Loucy (cell line): ENCODE results near the gene TRIO.

Source experiments
- H2AFZ ChIP-seq: fragments of 200-600 bp; sonication (generic); 2 replicates; pipeline ENCODE4 v1.6.0; 2016; ENCODE audit warnings: antibody characterized with exemption, mild to moderate bottlenecking, low read length, moderate library complexity
- H3F3A ChIP-seq: fragments of 200-600 bp; 2 replicates; pipeline ENCODE4 v1.6.0; 2016; ENCODE audit warnings: antibody characterized with exemption, low read depth, mild to moderate bottlenecking
- H3K27me3 ChIP-seq: fragments of 200-600 bp; sonication (generic); 2 replicates; pipeline ENCODE4 v1.6.1; 2014; ENCODE audit warnings: low read length, mild to moderate bottlenecking; ENCODE audit not compliant: insufficient read depth, poor library complexity, severe bottlenecking
- H3K36me3 ChIP-seq: fragments of 200-600 bp; sonication (generic); 2 replicates; pipeline ENCODE4 v1.6.1; 2016; ENCODE audit warnings: low read length; ENCODE audit not compliant: insufficient read depth
- H3K4me1 ChIP-seq: fragments of 200-600 bp; sonication (generic); 2 replicates; pipeline ENCODE4 v1.5.1; 2014; ENCODE audit warnings: low read length, mild to moderate bottlenecking; ENCODE audit not compliant: insufficient read depth, poor library complexity, severe bottlenecking
- H3K4me2 ChIP-seq: fragments of 200-600 bp; sonication (generic); 2 replicates; pipeline ENCODE4 v1.6.0; 2014; ENCODE audit warnings: antibody characterized with exemption, low read length, low read depth, mild to moderate bottlenecking; ENCODE audit not compliant: poor library complexity, severe bottlenecking
- H3K4me3 ChIP-seq: fragments of 200-600 bp; sonication (generic); 2 replicates; pipeline ENCODE4 v1.5.1; 2014; ENCODE audit warnings: low read length, mild to moderate bottlenecking, mixed read lengths; ENCODE audit not compliant: poor library complexity, severe bottlenecking
- H3K79me2 ChIP-seq: fragments of 200-600 bp; sonication (generic); 2 replicates; pipeline ENCODE4 v1.6.1; 2014; ENCODE audit warnings: low read length; ENCODE audit not compliant: insufficient read depth
- H3K9ac ChIP-seq: fragments of 200-600 bp; sonication (generic); 2 replicates; pipeline ENCODE4 v1.6.0; 2014; ENCODE audit warnings: mild to moderate bottlenecking, low read depth, low read length, moderate library complexity; ENCODE audit not compliant: poor library complexity, severe bottlenecking
- H3K9me2 ChIP-seq: fragments of 200-600 bp; sonication (generic); replicated peaks from 2 replicates; pipeline ENCODE4 v1.6.1; 2016; ENCODE audit warnings: low read depth, low read length, mixed read lengths
- H3K9me3 ChIP-seq: fragments of 200-600 bp; sonication (generic); 2 replicates; pipeline ENCODE4 v1.6.1; 2014; ENCODE audit warnings: mild to moderate bottlenecking, antibody characterized with exemption, low read length, low read depth; ENCODE audit not compliant: insufficient read depth
- H4K20me1 ChIP-seq: fragments of 200-600 bp; sonication (generic); 2 replicates; pipeline ENCODE4 v1.6.0; 2014; ENCODE audit warnings: antibody characterized with exemption, low read length, mild to moderate bottlenecking; ENCODE audit not compliant: insufficient read depth, poor library complexity, severe bottlenecking
- CTCF ChIP-seq: fragments of 200-600 bp; sonication (generic); conservative IDR thresholded peaks from 2 replicates; pipeline ENCODE4 v1.5.1; 2014; ENCODE audit warnings: mild to moderate bottlenecking, antibody characterized with exemption, low read length
- EZH2phosphoT487 ChIP-seq: fragments of 200-600 bp; IDR thresholded peaks from 2 replicates; pipeline ENCODE4 v1.6.1; 2018; ENCODE audit warnings: antibody characterized with exemption, mild to moderate bottlenecking, moderate library complexity, borderline replicate concordance

TRIO gene

GRCh38 chr5:14114615-14115251 lies 28.4 kb upstream of the TRIO start:
- Histone ChIP-seq H3K79me2 (no peaks in the 10 kb centered on the region), H3F3A (no peaks in the 10 kb centered on the region), H3K4me2 (no peak overlapping the region), H3K27me3 (no peaks in the 10 kb centered on the region), H3K9me2 (no peaks in the 10 kb centered on the region), H2AFZ (no peak overlapping the region), H3K4me1 (no peaks in the 10 kb centered on the region), H3K36me3 (no peaks in the 10 kb centered on the region), H3K4me3 (no peak overlapping the region), H4K20me1 (no peaks in the 10 kb centered on the region), H3K9ac (no peak overlapping the region), H3K9me3 (no peaks in the 10 kb centered on the region)
- TF ChIP-seq CTCF (no peak), EZH2phosphoT487 (no peak)

- no peaks in the 10 kb centered on the region for H4K20me1 ChIP-seq
- no peaks in the 10 kb centered on the region for H3F3A ChIP-seq
- no peaks in the 10 kb centered on the region for H3K36me3 ChIP-seq
- H3K9me2 ChIP-seq, result no peaks in the 10 kb centered on the region
- H3K27me3 ChIP-seq, result no peaks in the 10 kb centered on the region
- H3K9me3 ChIP-seq, result no peaks in the 10 kb centered on the region
- H3K4me2 ChIP-seq, result no peak overlapping the region
- no peak overlapping the region for H2AFZ ChIP-seq
- H3K4me1 ChIP-seq, result no peaks in the 10 kb centered on the region
- TF ChIP-seq CTCF, result no peak
- no peak overlapping the region for H3K9ac ChIP-seq
- no peaks in the 10 kb centered on the region for H3K79me2 ChIP-seq
- H3K4me3 ChIP-seq, result no peak overlapping the region
Measured at GRCh38 chr5:14115323-14115895, 27.7 kb upstream of the TRIO start.

- Histone ChIP-seq H3K9me3 (no peaks in the 10 kb centered on the region), H3K4me1 (no peaks in the 10 kb centered on the region), H2AFZ (no peak overlapping the region), H3K27me3 (no peaks in the 10 kb centered on the region), H3K9me2 (no peaks in the 10 kb centered on the region), H3K9ac (no peak overlapping the region), H3K36me3 (no peaks in the 10 kb centered on the region), H3K4me3 (no peak overlapping the region), H4K20me1 (no peaks in the 10 kb centered on the region), H3K79me2 (no peaks in the 10 kb centered on the region), H3F3A (no peaks in the 10 kb centered on the region), H3K4me2 (no peak overlapping the region)
- TF ChIP-seq CTCF, result no peak
- no peak for TF ChIP-seq EZH2phosphoT487
Measured at GRCh38 chr5:14118551-14119320, 24.4 kb upstream of the TRIO start.
